ENCODE measurements around the gene NPM1. TPM values are rescaled to one million over a fixed set of nuclear protein-coding genes. Genes with fewer than 3 reads are reported as not detected.

The NPM1 gene
- total RNA-seq = 1,513 and 1,659 TPM in 2 replicates

GRCh38 chr5:171387345-171387969 lies at the start of gene NPM1:
TSS of gene NPM1 (plus strand) at chr5:171387849. CDS start at chr5:171387949, 100 bp downstream.

GRCh38 chr5:171418982-171419687 lies 31.5 kb downstream of the NPM1 start, which contains the start of gene FGF18:
TSS of gene FGF18 (plus strand) at chr5:171419647. CDS start at chr5:171420200, 553 bp downstream.

Other genes starting within 250 kb of the NPM1 start
- not detected in 2 replicates for gene TLX3, start 78.6 kb upstream of the NPM1 start, total RNA-seq
- 0.09 TPM in 1 of 2 replicates, not detected in the other for gene FGF18, start 31.8 kb downstream of the NPM1 start, total RNA-seq

Measured in endothelial cell of coronary artery (primary cell).